HEK293 (cell line): ENCODE measurements around the gene STOX1.
"Not testable (repeated sequence)": the region's sequence is repeated elsewhere in the genome, so short reads cannot be mapped to it uniquely, and the experiment has no call there.

ENCODE experiments used
- CTCF ChIP-seq: fragments of 450-650 bp; formaldehyde crosslinking; IDR thresholded peaks from 2 replicates; pipeline ENCODE4 v1.5.1; 2016; ENCODE audit warnings: missing biosample characterization, missing genetic modification characterization
- MZF1 ChIP-seq: fragments of 450-650 bp; formaldehyde crosslinking; IDR thresholded peaks from 2 replicates; pipeline ENCODE4 v1.5.1; 2017; ENCODE audit warnings: missing biosample characterization, missing genetic modification characterization, borderline replicate concordance
- PBX3 ChIP-seq: sonication (generic); formaldehyde crosslinking; IDR thresholded peaks from 2 replicates; pipeline ENCODE4 v1.8.1; 2022; ENCODE audit warnings: mild to moderate bottlenecking, moderate library complexity, missing genetic modification reagents
- PRDM4 ChIP-seq: fragments of 450-650 bp; formaldehyde crosslinking; IDR thresholded peaks from 2 replicates; pipeline ENCODE4 v1.5.1; 2017; ENCODE audit warnings: missing biosample characterization, missing genetic modification characterization
- ZNF311 ChIP-seq: fragments of 450-650 bp; formaldehyde crosslinking; IDR thresholded peaks from 2 replicates; pipeline ENCODE4 v1.5.1; 2017; ENCODE audit warnings: missing biosample characterization, missing genetic modification characterization, borderline replicate concordance

DNA sequence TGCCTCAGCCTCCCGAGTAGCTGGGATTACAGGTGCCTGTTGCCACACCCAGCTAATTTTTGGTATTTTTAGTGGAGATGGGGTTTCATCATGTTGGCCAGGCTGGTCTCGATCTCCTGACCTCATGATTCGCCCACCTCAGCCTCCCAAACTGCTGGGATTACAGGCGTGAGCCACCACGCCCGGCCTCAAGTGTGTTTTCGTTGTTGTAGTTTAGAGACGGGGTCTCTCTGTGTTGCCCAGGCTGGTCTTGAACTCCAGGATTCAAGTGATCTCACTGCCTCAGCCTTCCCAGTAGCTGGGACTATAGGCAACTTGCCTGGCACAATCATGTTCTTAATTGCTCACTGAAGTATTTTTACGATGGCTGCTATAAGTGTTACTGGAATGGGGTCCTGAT, 16.5 kb upstream of the STOX1 start:
- not testable (repeated sequence) for TF ChIP-seq MZF1 (tag by site-specific recombination); PRDM4 (tag by site-specific recombination); ZNF311 (tag by site-specific recombination); PBX3 (CRISPR knock-in tag); CTCF (tag by site-specific recombination)
